PC-9 (cell line): Measurements from ENCODE around the gene PKHD1.

Experiments
- EZH2 ChIP-seq: fragments of 200-600 bp; sonication (generic); IDR thresholded peaks from 2 replicates; pipeline ENCODE4 v1.8.0; 2017; ENCODE audit warnings: antibody characterized with exemption, low read depth
- TF ChIP-seq, protein P1 (sequence below): fragments of 200-600 bp; sonication (generic); conservative IDR thresholded peaks from 2 replicates; pipeline ENCODE4 v1.6.1; 2017; ENCODE audit warnings: mixed run types, antibody characterized with exemption, mild to moderate bottlenecking, moderate library complexity

DNA sequence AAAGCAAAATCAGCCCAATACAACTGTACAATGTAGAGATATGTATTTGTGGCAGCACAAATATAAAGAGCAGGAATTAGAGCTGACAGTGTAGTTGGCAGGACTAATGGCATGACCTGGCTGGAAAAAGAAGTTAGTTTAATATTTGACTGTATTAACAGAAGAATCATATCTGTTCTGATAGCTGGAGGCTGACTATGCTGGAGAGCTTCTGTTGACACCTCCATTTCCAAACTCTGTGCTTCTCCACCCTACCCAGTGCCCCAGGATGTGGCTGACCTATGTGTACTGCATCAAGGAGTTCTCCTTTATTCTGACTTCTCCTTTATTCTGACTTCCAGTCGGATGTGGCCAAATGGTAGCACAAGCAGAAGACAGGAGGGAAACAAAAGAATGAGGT, 299.3 kb downstream of the PKHD1 start:
- TF ChIP-seq, protein P1, sequence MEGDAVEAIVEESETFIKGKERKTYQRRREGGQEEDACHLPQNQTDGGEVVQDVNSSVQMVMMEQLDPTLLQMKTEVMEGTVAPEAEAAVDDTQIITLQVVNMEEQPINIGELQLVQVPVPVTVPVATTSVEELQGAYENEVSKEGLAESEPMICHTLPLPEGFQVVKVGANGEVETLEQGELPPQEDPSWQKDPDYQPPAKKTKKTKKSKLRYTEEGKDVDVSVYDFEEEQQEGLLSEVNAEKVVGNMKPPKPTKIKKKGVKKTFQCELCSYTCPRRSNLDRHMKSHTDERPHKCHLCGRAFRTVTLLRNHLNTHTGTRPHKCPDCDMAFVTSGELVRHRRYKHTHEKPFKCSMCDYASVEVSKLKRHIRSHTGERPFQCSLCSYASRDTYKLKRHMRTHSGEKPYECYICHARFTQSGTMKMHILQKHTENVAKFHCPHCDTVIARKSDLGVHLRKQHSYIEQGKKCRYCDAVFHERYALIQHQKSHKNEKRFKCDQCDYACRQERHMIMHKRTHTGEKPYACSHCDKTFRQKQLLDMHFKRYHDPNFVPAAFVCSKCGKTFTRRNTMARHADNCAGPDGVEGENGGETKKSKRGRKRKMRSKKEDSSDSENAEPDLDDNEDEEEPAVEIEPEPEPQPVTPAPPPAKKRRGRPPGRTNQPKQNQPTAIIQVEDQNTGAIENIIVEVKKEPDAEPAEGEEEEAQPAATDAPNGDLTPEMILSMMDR = no peak
- TF ChIP-seq EZH2 = no peak
